ENCODE measurements around the gene GABBR2. TPM values are rescaled to one million over a fixed set of nuclear protein-coding genes. Genes with fewer than 3 reads are reported as not detected.

Gene GABBR2
- polyA plus RNA-seq, 1 donor: 0.69 TPM

GRCh38 chr9:98429613-98430012 is 279.1 kb downstream of the GABBR2 start:
- H3K27me3 ChIP-seq (ENCODE audit: control insufficient read depth, insufficient read depth, low read length): no peaks in the 10 kb centered on the region
- no CpG with 5 or more reads among the region's 1 CpG for WGBS (ENCODE audit: insufficient coverage, low lambda C conversion rate)
- H3K4me3 ChIP-seq (ENCODE audit: low read length): no peak overlapping the region
- no peaks in the 10 kb centered on the region for H3K36me3 ChIP-seq (ENCODE audit: control insufficient read depth, insufficient read depth, low read length)
- H3K4me1 ChIP-seq (ENCODE audit: control insufficient read depth, insufficient read depth, low read length): peaks cover 7% of the 10 kb centered on the region
- DNase-seq: peak in 1 of 2 donors; percentile 17
- no peaks in the 10 kb centered on the region for H3K9me3 ChIP-seq (ENCODE audit: control insufficient read depth, low read depth, low read length)
- no peak overlapping the region for H3K27ac ChIP-seq (ENCODE audit: low read length)

DNA sequence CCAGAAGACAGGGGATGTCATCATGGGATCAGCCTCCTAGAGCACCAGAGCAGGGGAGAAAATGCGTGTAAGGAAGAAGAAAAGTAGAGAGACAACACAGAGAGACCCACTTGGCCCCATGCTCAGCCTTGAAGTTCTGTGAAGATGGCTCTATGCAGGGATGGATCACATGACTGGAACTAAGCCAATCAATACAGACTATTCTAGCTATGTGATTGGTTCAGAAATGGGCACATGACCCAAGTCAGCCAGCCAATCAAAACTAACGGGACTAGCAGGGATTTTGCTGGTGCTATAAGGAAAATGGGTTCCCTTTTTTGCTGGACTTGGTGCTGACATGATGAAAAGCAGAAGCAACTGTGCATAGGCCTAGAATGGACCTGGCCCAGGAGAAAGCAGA is 280.3 kb downstream of the GABBR2 start:
- H3K36me3 ChIP-seq (ENCODE audit: control insufficient read depth, insufficient read depth, low read length): no peaks in the 10 kb centered on the region
- H3K27ac ChIP-seq (ENCODE audit: low read length): no peak overlapping the region
- no peak overlapping the region for H3K4me3 ChIP-seq (ENCODE audit: low read length)
- DNase-seq: no peak
- WGBS (ENCODE audit: insufficient coverage, low lambda C conversion rate): no CpG with 5 or more reads among the region's 2 CpGs
- H3K4me1 ChIP-seq (ENCODE audit: control insufficient read depth, insufficient read depth, low read length): peaks cover 7% of the 10 kb centered on the region
- H3K9me3 ChIP-seq (ENCODE audit: control insufficient read depth, low read depth, low read length): no peaks in the 10 kb centered on the region
- H3K27me3 ChIP-seq (ENCODE audit: control insufficient read depth, insufficient read depth, low read length): no peaks in the 10 kb centered on the region

- no peaks in the 10 kb centered on the region for H3K27me3 ChIP-seq (ENCODE audit: control insufficient read depth, insufficient read depth, low read length)
- WGBS (ENCODE audit: insufficient coverage, low lambda C conversion rate): no CpG with 5 or more reads among the region's 5 CpGs
- no peaks in the 10 kb centered on the region for H3K9me3 ChIP-seq (ENCODE audit: control insufficient read depth, low read depth, low read length)
- DNase-seq: no peak
- no peaks in the 10 kb centered on the region for H3K36me3 ChIP-seq (ENCODE audit: control insufficient read depth, insufficient read depth, low read length)
- no peak overlapping the region for H3K27ac ChIP-seq (ENCODE audit: low read length)
- H3K4me3 ChIP-seq (ENCODE audit: low read length): no peak overlapping the region
- peaks cover 7% of the 10 kb centered on the region for H3K4me1 ChIP-seq (ENCODE audit: control insufficient read depth, insufficient read depth, low read length)
Measured at GRCh38 chr9:98427491-98427890, 281.2 kb downstream of the GABBR2 start.

DNA sequence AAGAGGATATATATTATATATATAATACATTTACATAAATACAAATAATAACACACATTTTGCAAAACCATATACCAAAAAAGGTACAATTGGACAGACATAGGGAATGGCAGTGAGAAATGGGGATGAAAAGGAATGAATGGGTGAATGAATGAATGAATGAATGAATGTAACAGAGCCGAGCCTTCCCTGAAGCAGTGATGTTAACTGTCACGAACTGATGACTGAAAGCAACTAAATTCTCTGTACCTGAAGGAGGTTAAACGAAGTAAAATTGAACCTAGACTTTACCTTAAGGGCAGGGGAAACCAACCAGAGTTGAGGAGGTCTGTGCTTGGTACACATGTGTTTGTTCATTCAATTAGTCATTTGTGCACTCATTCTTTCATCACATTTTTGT is 283.7 kb downstream of the GABBR2 start:
- H3K9me3 ChIP-seq (ENCODE audit: control insufficient read depth, low read depth, low read length): no peaks in the 10 kb centered on the region
- H3K36me3 ChIP-seq (ENCODE audit: control insufficient read depth, insufficient read depth, low read length): no peaks in the 10 kb centered on the region
- H3K27ac ChIP-seq (ENCODE audit: low read length): no peak overlapping the region
- 93% methylated on average over 2 of the region's 3 CpGs for WGBS (ENCODE audit: insufficient coverage, low lambda C conversion rate)
- no peaks in the 10 kb centered on the region for H3K27me3 ChIP-seq (ENCODE audit: control insufficient read depth, insufficient read depth, low read length)
- H3K4me3 ChIP-seq (ENCODE audit: low read length): no peak overlapping the region
- no peak for DNase-seq
- H3K4me1 ChIP-seq (ENCODE audit: control insufficient read depth, insufficient read depth, low read length): no peaks in the 10 kb centered on the region

- no peak overlapping the region for H3K27ac ChIP-seq (ENCODE audit: low read length)
- no peaks in the 10 kb centered on the region for H3K4me1 ChIP-seq (ENCODE audit: control insufficient read depth, insufficient read depth, low read length)
- DNase-seq: no peak
- H3K4me3 ChIP-seq (ENCODE audit: low read length): no peak overlapping the region
- H3K27me3 ChIP-seq (ENCODE audit: control insufficient read depth, insufficient read depth, low read length): no peaks in the 10 kb centered on the region
- WGBS (ENCODE audit: insufficient coverage, low lambda C conversion rate): no CpG with 5 or more reads among the region's 5 CpGs
- H3K36me3 ChIP-seq (ENCODE audit: control insufficient read depth, insufficient read depth, low read length): no peaks in the 10 kb centered on the region
- peaks cover 3% of the 10 kb centered on the region for H3K9me3 ChIP-seq (ENCODE audit: control insufficient read depth, low read depth, low read length)
Measured at GRCh38 chr9:98419260-98419603, 289.5 kb downstream of the GABBR2 start.

- 100% methylated on average over 5 of the region's 8 CpGs for WGBS (ENCODE audit: insufficient coverage, low lambda C conversion rate)
Measured at GRCh38 chr9:98418578-98419259, 290.0 kb downstream of the GABBR2 start.

DNA sequence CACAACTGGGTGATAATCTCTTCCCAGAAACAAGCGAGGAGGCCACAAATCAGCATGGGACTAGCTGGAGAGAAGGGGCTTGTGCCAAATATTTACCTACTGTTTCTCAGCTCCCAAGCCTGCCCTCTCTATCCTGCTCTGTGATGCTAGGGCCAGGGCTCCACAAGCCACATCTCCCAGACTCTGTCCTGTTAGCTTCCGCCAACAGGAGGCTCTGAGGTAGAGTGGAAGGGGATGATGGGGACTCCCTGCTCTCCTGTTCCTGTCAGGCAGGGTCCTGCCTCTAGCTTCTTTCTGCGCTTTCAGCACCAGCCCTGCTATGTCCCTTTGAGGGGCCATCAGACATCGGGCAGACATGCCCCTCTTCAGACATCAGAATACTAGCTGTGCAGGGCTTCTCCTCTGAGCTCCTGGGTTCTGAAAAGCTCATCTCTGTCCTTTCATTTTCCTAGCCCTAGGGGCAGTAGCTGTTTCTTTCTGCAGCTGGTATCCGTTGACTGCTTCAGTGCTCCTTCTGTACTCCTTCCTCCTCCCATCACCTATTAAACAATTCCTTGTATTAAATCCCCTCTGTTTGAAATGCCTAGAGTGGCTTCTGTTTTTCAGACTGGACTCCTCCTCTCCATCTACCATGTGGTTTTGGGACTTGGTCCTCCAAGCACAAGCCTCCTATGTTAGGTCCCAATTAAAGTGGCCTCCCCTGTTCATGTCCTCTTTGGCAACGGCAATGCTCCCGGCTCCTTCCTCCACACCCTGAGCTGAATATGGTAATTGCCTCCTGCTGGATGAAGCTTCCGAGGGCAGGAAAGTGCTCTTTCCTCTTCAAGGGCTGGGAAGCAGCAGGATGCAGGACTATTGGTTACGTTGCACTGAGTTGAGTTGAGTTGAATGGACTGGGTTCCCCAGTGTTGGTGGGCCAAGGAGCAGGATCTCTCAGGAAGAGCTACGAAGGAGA is 292.2 kb downstream of the GABBR2 start:
- WGBS (ENCODE audit: insufficient coverage, low lambda C conversion rate): no CpG with 5 or more reads among the region's 10 CpGs
- H3K4me1 ChIP-seq (ENCODE audit: control insufficient read depth, insufficient read depth, low read length): no peaks in the 10 kb centered on the region
- H3K9me3 ChIP-seq (ENCODE audit: control insufficient read depth, low read depth, low read length): peaks cover 3% of the 10 kb centered on the region

More at GRCh38 chr9:98418578-98419259, 290.0 kb downstream of the GABBR2 start:
- H3K4me3 ChIP-seq (ENCODE audit: low read length): no peak overlapping the region
- H3K4me1 ChIP-seq (ENCODE audit: control insufficient read depth, insufficient read depth, low read length): no peaks in the 10 kb centered on the region
- no peaks in the 10 kb centered on the region for H3K27me3 ChIP-seq (ENCODE audit: control insufficient read depth, insufficient read depth, low read length)
- no peak for DNase-seq
- peaks cover 3% of the 10 kb centered on the region for H3K9me3 ChIP-seq (ENCODE audit: control insufficient read depth, low read depth, low read length)
- H3K27ac ChIP-seq (ENCODE audit: low read length): no peak overlapping the region
- H3K36me3 ChIP-seq (ENCODE audit: control insufficient read depth, insufficient read depth, low read length): no peaks in the 10 kb centered on the region

GRCh38 chr9:98415782-98416181 is 293.0 kb downstream of the GABBR2 start:
- no CpG with 5 or more reads among the region's 4 CpGs for WGBS (ENCODE audit: insufficient coverage, low lambda C conversion rate)
- no peaks in the 10 kb centered on the region for H3K27me3 ChIP-seq (ENCODE audit: control insufficient read depth, insufficient read depth, low read length)

More for the DNA sequence above, 292.2 kb downstream of the GABBR2 start:
- Histone ChIP-seq H3K4me3 (ENCODE audit: low read length) (no peak overlapping the region), H3K27me3 (ENCODE audit: control insufficient read depth, insufficient read depth, low read length) (no peaks in the 10 kb centered on the region), H3K27ac (ENCODE audit: low read length) (no peak overlapping the region), H3K36me3 (ENCODE audit: control insufficient read depth, insufficient read depth, low read length) (no peaks in the 10 kb centered on the region)
- DNase-seq: no peak

GRCh38 chr9:98413084-98413483 is 295.7 kb downstream of the GABBR2 start:
- Histone ChIP-seq H3K36me3 (ENCODE audit: control insufficient read depth, insufficient read depth, low read length) (no peaks in the 10 kb centered on the region), H3K27me3 (ENCODE audit: control insufficient read depth, insufficient read depth, low read length) (no peaks in the 10 kb centered on the region), H3K27ac (ENCODE audit: low read length) (no peak overlapping the region), H3K9me3 (ENCODE audit: control insufficient read depth, low read depth, low read length) (peaks cover 3% of the 10 kb centered on the region), H3K4me3 (ENCODE audit: low read length) (no peak overlapping the region), H3K4me1 (ENCODE audit: control insufficient read depth, insufficient read depth, low read length) (no peaks in the 10 kb centered on the region)
- DNase-seq: no peak
- WGBS (ENCODE audit: insufficient coverage, low lambda C conversion rate): no CpG with 5 or more reads among the region's 1 CpG

More at GRCh38 chr9:98415782-98416181, 293.0 kb downstream of the GABBR2 start:
- H3K36me3 ChIP-seq (ENCODE audit: control insufficient read depth, insufficient read depth, low read length): no peaks in the 10 kb centered on the region
- no peak overlapping the region for H3K27ac ChIP-seq (ENCODE audit: low read length)
- H3K4me3 ChIP-seq (ENCODE audit: low read length): no peak overlapping the region
- DNase-seq: no peak
- H3K4me1 ChIP-seq (ENCODE audit: control insufficient read depth, insufficient read depth, low read length): no peaks in the 10 kb centered on the region
- H3K9me3 ChIP-seq (ENCODE audit: control insufficient read depth, low read depth, low read length): peaks cover 3% of the 10 kb centered on the region

- no peaks in the 10 kb centered on the region for H3K4me1 ChIP-seq (ENCODE audit: control insufficient read depth, insufficient read depth, low read length)
- H3K27ac ChIP-seq (ENCODE audit: low read length): no peak overlapping the region
- no peak overlapping the region for H3K4me3 ChIP-seq (ENCODE audit: low read length)
- no CpG with 5 or more reads among the region's 10 CpGs for WGBS (ENCODE audit: insufficient coverage, low lambda C conversion rate)
- peaks cover 3% of the 10 kb centered on the region for H3K9me3 ChIP-seq (ENCODE audit: control insufficient read depth, low read depth, low read length)
- no peak for DNase-seq
- no peaks in the 10 kb centered on the region for H3K27me3 ChIP-seq (ENCODE audit: control insufficient read depth, insufficient read depth, low read length)
- H3K36me3 ChIP-seq (ENCODE audit: control insufficient read depth, insufficient read depth, low read length): no peaks in the 10 kb centered on the region
Measured at GRCh38 chr9:98412101-98412842, 296.5 kb downstream of the GABBR2 start.
